GM12878 (cell line): Measurements from ENCODE around the gene GCLM. TPM values are rescaled to one million over a fixed set of nuclear protein-coding genes. Genes with fewer than 3 reads are reported as not detected.

Experiments
- IKZF1 ChIP-seq: fragments of 450-650 bp; conservative IDR thresholded peaks from 2 replicates; pipeline ENCODE4 v1.6.1; 2017; ENCODE audit warnings: antibody characterized with exemption, mild to moderate bottlenecking
- LARP7 ChIP-seq: fragments of 450-650 bp; IDR thresholded peaks from 2 replicates; pipeline ENCODE4 v1.6.1; 2017; ENCODE audit warnings: mild to moderate bottlenecking
- MTA3 ChIP-seq: IDR thresholded peaks from 2 replicates; pipeline ENCODE4 v1.6.1; 2012; ENCODE audit warnings: low read length, inconsistent platforms, borderline replicate concordance
- REST ChIP-seq: IDR thresholded peaks from 2 replicates; pipeline ENCODE4 v1.6.1; 2012; ENCODE audit warnings: mild to moderate bottlenecking, low read depth, low read length
- TBL1XR1 ChIP-seq: IDR thresholded peaks from 2 replicates; pipeline ENCODE4 v1.6.1; 2012; ENCODE audit warnings: low read depth, low read length, improper control_type of control experiment
- ZNF687 ChIP-seq: fragments of 450-650 bp; IDR thresholded peaks from 2 replicates; pipeline ENCODE4 v1.6.1; 2017; ENCODE audit warnings: mild to moderate bottlenecking, moderate library complexity
- polyA plus RNA-seq, 11 experiments: library from polyadenylated mRNA; depleted of rRNA in 4 of 11; unstranded in 6 of 11; stranded (reverse) in 5 of 11; fragments of >200 nt; fragmentation: Nextera tagmentation in 4 of 11; fragmentation: Illumina TruSeq in 1 of 11; extraction: Ambion mirVana in 4 of 11; extraction: Trizol in 1 of 11; gene quantifications; 1 replicate in 1 of 11; 2 replicates in 10 of 11; pipeline versions ENCODE4 v1.2.1 to v1.2.3, GENCODE V29; 2011 to 2016; ENCODE audit warnings: inconsistent platforms in 2 of 11, missing spikeins in 2 of 11, low read depth in 1 of 11
- total RNA-seq, 4 experiments: library from RNA; depleted of rRNA in 3 of 4; stranded (reverse); fragments of >200 nt in 3 of 4; fragmentation: Illumina TruSeq in 1 of 4; extraction: Trizol in 1 of 4; gene quantifications; 2 replicates each; pipeline versions ENCODE4 v1.2.1 to v1.2.3, GENCODE V29; 2013 to 2021

Gene GCLM
- total and polyA plus RNA-seq, 10 of the 15 experiments (the other 5 are each of a cell fraction or from before 2014, with no cell fraction given) = 2.6 to 17.3 (median 6.9) TPM

GRCh38 chr1:93865253-93865652 lies 44.0 kb downstream of the GCLM start (continued):
- TF ChIP-seq ZNF687 (no peak), TBL1XR1 (no peak), IKZF1 (no peak), MTA3 (no peak), LARP7 (no peak), REST (no peak)
